Upper lobe of left lung (tissue), 6 donors: ENCODE measurements around the gene GATAD2B. TPM values are rescaled to one million over a fixed set of nuclear protein-coding genes. Genes with fewer than 3 reads are reported as not detected.

Experiments used
- ATAC-seq, 2 donors: fragments of 200-7000 bp; cut with Tn5 transposase; one replicate each; pipeline ENCODE4 v1.9.1; 2022; ENCODE audit warnings: mild to moderate bottlenecking in 2 of 2, moderate library complexity in 2 of 2; ENCODE audit not compliant: low FRiP score in 2 of 2
- DNase-seq, 2 donors: peaks; one replicate each; pipeline ENCODE4 v3.0.0-alpha.2; 2019 to 2020
- H3K27ac ChIP-seq, 4 donors: fragments of 200-600 bp; sonication (generic); one replicate each; pipeline ENCODE4 v1.5.1; 2016 to 2019
- H3K27me3 ChIP-seq, 4 donors: fragments of 200-600 bp; sonication (generic); one replicate each; pipeline ENCODE4 v1.5.1; 2017 to 2019
- H3K36me3 ChIP-seq, 4 donors: fragments of 200-600 bp; sonication (generic); one replicate each; pipeline ENCODE4 v1.5.1; 2016 to 2019
- H3K4me1 ChIP-seq, 4 donors: fragments of 200-600 bp; sonication (generic); one replicate each; pipeline ENCODE4 v1.5.1; 2018 to 2019
- H3K4me3 ChIP-seq, 4 donors: fragments of 200-600 bp; sonication (generic); one replicate each; pipeline ENCODE4 v1.5.1; 2017 to 2019; ENCODE audit warnings: mild to moderate bottlenecking in 2 of 4, moderate library complexity in 1 of 4
- H3K9me3 ChIP-seq, 4 donors: fragments of 200-600 bp; sonication (generic); one replicate each; pipeline ENCODE4 v1.5.1; 2018 to 2019
- CTCF ChIP-seq, 6 experiments: fragments of 450-650 bp in 4 of 6; fragments of 200-600 bp in 2 of 6; sonication (generic) in 2 of 6; IDR thresholded peaks; one replicate each; pipeline ENCODE4 v1.5.1; 2016 to 2019; ENCODE audit warnings: antibody characterized with exemption in 6 of 6
- EP300 ChIP-seq, 4 donors: sonication (generic); formaldehyde crosslinking; IDR thresholded peaks; one replicate each; pipeline ENCODE4 v1.5.1; 2017; ENCODE audit warnings: antibody characterized with exemption in 4 of 4, control low read depth in 2 of 4
- POLR2A ChIP-seq, 4 donors: fragments of 450-650 bp; IDR thresholded peaks; one replicate each; pipeline ENCODE4 v1.5.1; 2016 to 2017; ENCODE audit warnings: antibody characterized with exemption in 4 of 4, mild to moderate bottlenecking in 2 of 4
- POLR2AphosphoS5 ChIP-seq, 2 donors: sonication (generic); formaldehyde crosslinking; IDR thresholded peaks; one replicate each; pipeline ENCODE4 v1.5.1; 2017; ENCODE audit warnings: antibody characterized with exemption in 2 of 2
- WGBS, 2 donors: methylation state at CpG; one replicate each; pipeline ENCODE4 v1.1.5; 2017 to 2018; 5-methylcytosine and 5-hydroxymethylcytosine counted together
- total RNA-seq, 6 donors: library from RNA; depleted of rRNA in 4 of 6; stranded (reverse); fragments of >200 nt in 4 of 6; gene quantifications; one replicate each; pipeline versions ENCODE4 v1.1.0 to v1.2.1, GENCODE V29; 2016 to 2021
- donor health status: DM: no; HTN: no; CAD: no; lungs with moderate emphysema.
- donor health status: DM: no; HTN: yes; CAD: no; lungs with severe emphysema.

The GATAD2B gene
- total RNA-seq, 6 donors from 2014 or later: 16.0 to 50.3 (median 37.8) TPM

GRCh38 chr1:153774780-153775457 lies 147.9 kb downstream of the GATAD2B start, which contains the start of gene SLC27A3:
Gene SLC27A3 (plus strand): TSS chr1:153775407. CDS start chr1:153775498, 91 bp downstream.
- H3K4me3 ChIP-seq: peak within 1 kb of the TSS; percentile 70 to 96 (median 77)
- peaks cover 68 to 88% (median 81%) of the 10 kb centered on the region in 4 donors for H3K4me1 ChIP-seq

DNA sequence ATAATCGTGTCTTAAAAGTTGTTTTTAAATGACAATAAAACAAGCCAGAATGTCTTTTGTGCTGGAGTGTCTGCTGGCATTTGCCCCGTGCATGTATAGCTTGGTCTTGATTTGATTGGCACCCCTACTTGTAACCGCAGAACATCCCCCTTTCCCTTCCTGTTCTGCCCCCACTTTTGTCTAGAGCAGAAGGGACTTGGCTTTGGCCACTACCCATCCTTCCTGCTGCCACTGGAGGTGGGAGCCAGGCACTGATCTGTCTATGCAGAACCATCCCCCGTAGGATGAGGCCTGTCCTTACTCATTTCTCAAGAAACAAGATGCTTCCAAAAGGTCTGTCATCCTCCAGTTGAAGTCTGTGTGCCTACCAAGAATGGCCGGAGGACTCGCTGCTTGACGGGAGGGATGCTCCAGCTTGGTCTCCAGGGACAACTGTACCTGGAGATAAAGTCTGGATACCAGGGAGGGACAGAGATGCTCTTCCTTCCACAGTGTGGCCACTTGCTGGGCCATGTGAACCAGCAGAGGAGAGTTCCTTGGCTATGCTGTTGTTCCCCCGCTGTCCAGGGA lies 148.7 kb downstream of the GATAD2B start:
- Histone ChIP-seq H3K4me3 (no peak overlapping the region), H3K27ac (peak overlapping the region; percentile 85 to 92 (median 90)), H3K4me1 (peaks cover 65 to 92% (median 82%) of the 10 kb centered on the region in 4 donors), H3K36me3 (peaks cover 10 to 41% (median 31%) of the 10 kb centered on the region in 4 donors), H3K9me3 (no peaks in the 10 kb centered on the region), H3K27me3 (no peaks in the 10 kb centered on the region)
- ATAC-seq: no peak
- WGBS, 2 donors: 55 to 66% methylated on average over 5 to 8 of the region's 8 CpGs
- TF ChIP-seq POLR2AphosphoS5 (IDR thresholded peaks at IDR 0.05): no peak
- TF ChIP-seq CTCF (IDR thresholded peaks at IDR 0.05): no peak
- no peak for TF ChIP-seq EP300 (IDR thresholded peaks at IDR 0.05)
- no peak for TF ChIP-seq POLR2A (IDR thresholded peaks at IDR 0.05)
- no peak for DNase-seq

More at GRCh38 chr1:153774780-153775457, 147.9 kb downstream of the GATAD2B start, which contains the start of gene SLC27A3:
- peaks cover 8 to 42% (median 32%) of the 10 kb centered on the region in 4 donors for H3K36me3 ChIP-seq
- 3 to 7% methylated on average over 12 to 32 of the region's 35 CpGs for WGBS, 2 donors
- ATAC-seq: peak; percentile 85 to 87
- peak; percentile 82 to 94 for DNase-seq
- peak within 1 kb of the TSS; percentile 85 to 92 (median 90) for H3K27ac ChIP-seq
- no peaks in the 10 kb centered on the region for H3K9me3 ChIP-seq
- no peaks in the 10 kb centered on the region for H3K27me3 ChIP-seq
- TF ChIP-seq CTCF (IDR thresholded peaks at IDR 0.05) (no peak), POLR2A (IDR thresholded peaks at IDR 0.05) (peak in 1 of 4 donors; percentile 57), EP300 (IDR thresholded peaks at IDR 0.05) (no peak), POLR2AphosphoS5 (IDR thresholded peaks at IDR 0.05) (peak in 1 of 2 donors; percentile 45)

GRCh38 chr1:153773096-153773921 lies 149.5 kb downstream of the GATAD2B start:
- H3K9me3 ChIP-seq: no peaks in the 10 kb centered on the region
- peak in 1 of 2 donors; percentile 31 for ATAC-seq
- H3K27me3 ChIP-seq: no peaks in the 10 kb centered on the region
- TF ChIP-seq EP300 (IDR thresholded peaks at IDR 0.05) (no peak), POLR2A (IDR thresholded peaks at IDR 0.05) (peak in 1 of 4 donors; percentile 28), POLR2AphosphoS5 (IDR thresholded peaks at IDR 0.05) (peak; percentile 13 to 52)
- peaks cover 14 to 49% (median 30%) of the 10 kb centered on the region in 4 donors for H3K36me3 ChIP-seq
- peak in 1 of 2 donors; percentile 67 for DNase-seq
- peaks cover 71 to 93% (median 88%) of the 10 kb centered on the region in 4 donors for H3K4me1 ChIP-seq
- 48 to 49% methylated on average over 12 of the region's 12 CpGs for WGBS, 2 donors
- peak overlapping the region; percentile 85 to 92 (median 90) for H3K27ac ChIP-seq
- peak overlapping the region in 1 of 4 donors; percentile 3 for H3K4me3 ChIP-seq

DNA sequence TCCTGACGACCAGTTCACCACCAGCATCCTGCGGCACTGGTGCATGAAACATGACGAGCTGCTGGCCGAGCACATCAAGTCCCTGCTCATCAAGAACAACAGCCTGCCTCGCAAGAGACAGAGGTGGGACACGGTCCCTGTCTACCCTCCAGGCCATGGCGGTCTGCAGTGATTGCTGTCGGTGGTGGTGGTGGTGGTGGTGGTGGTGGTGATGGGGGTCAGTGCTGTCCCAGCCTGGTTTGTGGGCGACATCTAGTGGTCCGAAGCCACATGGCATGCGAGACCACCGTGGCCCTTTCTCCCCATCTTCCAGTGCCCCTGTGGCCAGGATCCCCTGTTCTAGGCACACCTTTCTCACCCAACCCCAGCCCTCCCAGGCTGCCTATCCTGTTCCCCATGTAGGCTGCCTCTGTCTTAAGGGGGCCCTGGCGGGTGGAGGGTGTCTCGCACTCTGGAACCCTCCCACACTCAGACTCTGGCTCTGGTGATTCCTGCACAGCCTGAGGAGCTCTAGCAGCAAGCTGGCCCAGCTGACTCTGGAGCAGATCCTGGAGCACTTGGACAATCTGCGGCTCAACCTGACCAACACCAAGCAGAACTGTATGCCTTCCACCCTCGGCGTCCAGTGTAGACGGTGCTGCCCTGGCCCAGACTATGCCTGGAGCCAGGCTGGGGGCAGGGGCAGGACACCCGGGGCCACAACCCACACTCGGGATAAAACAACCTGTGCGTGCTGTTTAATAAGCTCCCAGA lies 150.8 kb downstream of the GATAD2B start:
- 77 to 84% methylated on average over 8 to 20 of the region's 21 CpGs for WGBS, 2 donors
- Histone ChIP-seq H3K27me3 (no peaks in the 10 kb centered on the region), H3K27ac (peak overlapping the region; percentile 52 to 92 (median 90)), H3K9me3 (no peaks in the 10 kb centered on the region), H3K4me1 (peaks cover 62 to 90% (median 85%) of the 10 kb centered on the region in 4 donors), H3K4me3 (no peak overlapping the region), H3K36me3 (peaks cover 14 to 62% (median 39%) of the 10 kb centered on the region in 4 donors)
- no peak for DNase-seq
- no peak for ATAC-seq
- TF ChIP-seq POLR2AphosphoS5 (IDR thresholded peaks at IDR 0.05): no peak
- TF ChIP-seq POLR2A (IDR thresholded peaks at IDR 0.05): no peak
- peak; percentile 39 to 65 (median 53) for TF ChIP-seq CTCF (IDR thresholded peaks at IDR 0.05)
